Stimulated activated naive CD4-positive, alpha-beta T cell (primary cell): Measurements from ENCODE around the gene PLEKHN1.
A peak's percentile ranks its signal among the peaks of the same experiment; 100 is the strongest.
"Not testable (repeated sequence)": the region's sequence is repeated elsewhere in the genome, so short reads cannot be mapped to it uniquely, and the experiment has no call there.

ENCODE experiments used
- DNase-seq, 6 experiments: peaks; one replicate each; lab custom pipeline; 2025; lab: John Stamatoyannopoulos, UW

The PLEKHN1 gene

DNA sequence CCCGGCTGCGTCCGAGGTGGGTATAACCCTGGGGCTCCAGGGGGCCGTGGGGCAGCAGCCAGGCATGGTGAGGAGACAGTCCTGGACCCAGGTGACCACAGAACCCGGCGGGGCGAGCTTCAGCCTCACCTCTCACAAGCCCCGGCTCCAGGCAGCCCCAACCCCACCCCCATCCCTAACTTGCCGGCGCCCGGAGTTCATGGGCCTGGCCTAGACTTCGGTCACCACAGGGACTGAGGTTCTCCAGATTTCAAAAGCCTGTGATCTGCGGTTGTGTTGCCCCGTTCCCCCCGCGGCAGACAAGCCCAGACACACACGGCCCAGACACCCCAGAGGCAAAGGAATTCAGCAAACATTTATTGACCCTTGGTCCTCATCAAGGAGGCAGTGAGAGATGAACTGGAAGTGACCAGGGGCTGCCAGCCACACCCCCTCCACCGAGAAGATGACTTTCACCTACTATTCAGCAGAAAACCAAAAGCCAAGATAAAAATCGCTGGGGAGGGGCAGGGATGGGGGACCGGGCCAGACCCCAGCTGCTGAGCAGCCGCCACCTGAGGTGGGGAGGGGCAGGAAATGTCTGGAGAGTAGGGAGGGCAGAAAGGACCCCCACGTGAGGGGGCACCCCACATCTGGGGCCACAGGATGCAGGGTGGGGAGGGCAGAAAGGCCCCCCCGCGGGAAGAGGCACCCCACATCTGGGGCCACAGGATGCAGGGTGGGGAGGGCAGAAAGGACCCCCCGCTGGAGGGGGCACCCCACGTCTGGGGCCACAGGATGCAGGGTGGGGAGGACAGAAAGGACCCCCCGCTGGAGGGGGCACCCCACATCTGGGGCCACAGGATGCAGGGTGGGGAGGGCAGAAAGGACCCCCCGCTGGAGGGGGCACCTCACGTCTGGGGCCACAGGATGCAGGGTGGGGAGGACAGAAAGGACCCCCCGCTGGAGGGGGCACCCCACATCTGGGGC, 29.7 kb downstream of the PLEKHN1 start:
- DNase-seq = no peak

GRCh38 chr1:996851-997712, 30.8 kb downstream of the PLEKHN1 start:
- no peak for DNase-seq

DNA sequence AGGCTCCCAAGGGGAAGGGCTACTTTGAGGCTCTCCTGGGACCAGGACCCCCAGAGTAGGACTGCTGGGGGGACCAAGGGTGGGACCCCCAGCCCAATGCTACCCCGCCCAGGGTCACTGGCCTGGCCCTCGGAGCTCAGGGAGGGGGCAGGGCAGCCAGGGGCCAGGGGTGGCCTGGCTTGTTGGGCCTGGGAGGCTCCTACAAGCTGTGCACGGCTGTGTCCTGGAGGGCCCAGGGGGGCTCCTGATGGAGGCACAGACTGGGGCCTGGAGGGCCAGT, 31.4 kb downstream of the PLEKHN1 start:
- no peak for DNase-seq

DNA sequence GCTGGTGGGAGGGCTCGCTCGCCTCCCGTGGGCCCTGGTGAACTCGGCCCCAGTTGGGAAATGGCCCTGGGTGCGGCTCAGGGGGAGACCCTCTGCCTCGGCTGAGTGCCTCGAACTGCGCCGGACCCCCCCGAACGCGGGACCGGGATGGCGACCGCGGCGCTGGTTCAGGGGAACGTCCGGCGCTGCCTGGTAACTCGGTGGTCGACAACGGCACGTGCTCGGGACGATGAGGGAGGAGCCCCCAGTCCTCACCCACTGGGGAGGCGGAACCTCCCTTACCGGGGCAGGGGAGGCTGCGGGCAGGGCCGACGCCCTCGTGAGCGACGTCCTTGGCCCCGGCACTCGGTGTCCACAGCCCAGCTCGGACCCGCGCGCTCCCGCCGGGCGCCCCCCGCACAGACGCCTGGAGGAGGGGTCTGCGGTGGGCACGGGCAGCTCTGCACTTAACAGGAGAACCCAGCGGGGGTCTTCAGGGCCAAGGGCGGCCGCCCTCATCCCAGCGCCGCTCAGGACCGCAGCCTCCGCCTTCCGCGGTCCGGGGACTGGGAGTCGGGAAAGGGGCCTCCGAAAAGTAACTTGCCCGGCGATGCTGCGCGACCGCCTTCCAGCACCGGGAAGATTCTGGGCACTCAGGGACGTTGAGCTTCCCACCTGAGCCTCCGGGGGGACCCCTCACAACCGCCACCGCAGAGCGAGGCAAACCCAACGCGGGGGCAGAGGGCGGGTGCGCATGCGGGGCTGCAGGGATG, 31.9 kb downstream of the PLEKHN1 start:
- no peak for DNase-seq

DNA sequence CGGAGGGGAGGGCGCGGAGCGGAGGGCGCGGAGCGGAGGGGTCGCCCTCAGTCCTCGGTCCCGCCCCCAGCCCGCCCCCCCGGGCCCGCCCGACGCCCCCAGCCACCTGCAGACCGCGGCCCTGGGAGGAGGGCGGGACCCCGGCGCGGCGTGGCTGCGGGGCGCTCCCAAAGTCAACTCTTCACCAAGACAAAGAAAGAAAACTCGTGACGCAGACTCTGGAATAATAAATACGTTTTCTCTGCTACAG, 32.4 kb downstream of the PLEKHN1 start:
- DNase-seq = peak in 1 of 6 experiments; percentile 30

- DNase-seq = peak in 4 of 6 experiments; percentile 10 to 54 (median 47)
Measured at GRCh38 chr1:998995-999724, 32.9 kb downstream of the PLEKHN1 start.

DNA sequence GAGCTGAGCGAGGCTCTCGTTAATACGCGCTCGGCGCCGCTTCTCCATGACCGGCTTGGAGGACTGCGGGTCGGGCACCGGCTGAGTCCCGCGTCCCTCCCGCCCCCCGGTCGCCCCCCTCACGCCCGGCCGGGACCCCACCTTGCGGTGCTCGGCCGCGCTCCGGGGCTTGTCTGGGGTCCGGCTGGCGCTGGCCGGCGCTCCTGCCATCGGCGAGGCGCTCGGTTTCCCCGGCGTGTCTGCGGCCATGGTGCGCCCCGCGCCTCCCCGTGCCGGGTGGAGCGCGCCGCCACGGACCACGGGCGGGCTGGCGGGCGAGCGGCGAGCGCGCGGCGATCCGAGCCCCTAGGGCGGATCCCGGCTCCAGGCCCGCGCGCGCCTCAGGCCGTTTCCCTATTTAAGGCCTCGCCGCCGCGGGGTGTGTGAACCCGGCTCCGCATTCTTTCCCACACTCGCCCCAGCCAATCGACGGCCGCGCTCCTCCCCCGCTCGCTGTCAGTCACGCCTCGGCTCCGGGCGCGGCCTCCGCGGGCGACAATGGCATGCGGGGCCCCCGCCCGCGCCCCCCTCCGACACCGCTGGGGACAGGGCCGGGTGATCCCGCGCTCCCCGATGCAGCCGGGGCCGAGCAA, 33.6 kb downstream of the PLEKHN1 start, which contains the start of gene HES4:
Gene HES4 (minus strand): TSS at position 373 of the 632 bp plus-strand sequence. CDS start 124 bp downstream, at position 249.
- peak in 5 of 6 experiments; percentile 53 to 62 (median 56) for DNase-seq

DNA sequence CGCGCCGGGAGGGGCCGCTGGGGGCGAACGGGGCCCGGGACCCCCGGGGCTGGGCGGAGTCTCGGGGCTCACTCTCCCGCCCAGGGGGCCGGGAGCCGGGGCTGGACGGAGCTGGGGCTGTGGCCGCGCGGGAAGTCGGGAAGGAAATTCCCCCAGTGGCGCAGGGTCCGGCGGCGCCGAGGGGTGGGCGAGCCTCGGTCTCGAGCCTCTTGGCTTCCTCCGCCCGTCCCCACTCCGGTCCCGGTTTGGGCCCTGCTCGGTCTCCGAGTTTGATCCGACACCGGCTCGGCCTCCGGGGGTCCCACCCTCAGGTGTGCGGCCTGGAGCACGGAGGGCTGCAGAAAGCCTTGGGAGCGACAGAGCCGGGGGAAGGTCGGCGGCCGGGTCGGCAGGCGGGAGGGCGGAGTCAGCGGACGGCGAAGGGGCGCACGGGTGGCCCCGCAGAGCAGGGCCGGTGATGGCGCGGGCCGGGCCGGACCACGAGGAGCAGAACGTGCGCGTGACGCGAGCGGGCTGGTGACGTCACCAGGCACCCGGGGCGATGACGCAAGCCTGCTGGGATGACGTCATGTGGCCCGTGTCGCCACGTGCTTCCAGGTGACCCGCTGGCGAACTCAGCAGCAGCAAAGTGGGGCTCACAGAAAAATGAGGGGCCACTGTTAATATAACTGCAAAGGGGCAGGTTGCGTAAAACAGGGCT, 34.2 kb downstream of the PLEKHN1 start:
- peak; percentile 60 to 77 (median 69) for DNase-seq

DNA sequence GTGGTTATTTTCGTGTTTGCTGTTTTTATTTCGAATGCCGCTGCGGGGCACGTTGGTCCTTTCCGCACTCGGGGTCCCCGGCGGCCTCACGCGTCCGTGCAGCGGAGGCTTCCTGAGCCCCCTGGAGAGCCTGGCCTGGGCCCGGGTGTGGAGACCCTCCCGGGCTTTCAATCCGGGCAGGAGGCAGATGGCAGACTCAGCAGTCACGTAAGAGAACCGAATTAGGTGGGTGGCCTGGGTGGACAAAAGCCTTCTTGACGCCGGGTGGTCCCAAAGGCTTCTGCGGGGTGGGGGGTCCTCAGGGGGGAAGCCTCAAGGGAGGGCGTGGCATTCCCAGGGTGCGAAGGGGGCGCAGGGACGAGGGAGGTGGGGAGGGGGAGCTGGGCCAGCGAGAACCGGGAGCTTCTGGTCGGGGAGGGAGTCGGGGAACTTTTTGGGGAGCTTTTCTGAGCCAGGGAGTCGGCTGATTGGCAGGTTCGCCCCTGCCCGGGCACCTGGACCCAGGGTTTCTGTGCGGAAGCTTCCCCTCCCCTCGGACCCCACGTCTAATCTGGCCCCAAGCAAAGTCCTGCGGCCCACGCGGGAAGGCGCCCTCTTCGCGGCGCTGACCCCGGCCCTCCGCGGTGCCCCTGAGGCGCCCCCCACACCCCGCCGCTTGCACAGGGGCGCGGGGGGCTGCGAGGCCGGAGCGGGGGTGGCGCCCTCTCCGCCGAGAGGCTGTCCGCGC, 34.9 kb downstream of the PLEKHN1 start:
- peak in 2 of 6 experiments; percentile 49 to 54 for DNase-seq

GRCh38 chr1:1003618-1004419, 37.5 kb downstream of the PLEKHN1 start:
- DNase-seq = no peak

GRCh38 chr1:1004420-1004779, 38.1 kb downstream of the PLEKHN1 start:
- no peak for DNase-seq

GRCh38 chr1:1004780-1005697, 38.8 kb downstream of the PLEKHN1 start:
- no peak for DNase-seq

GRCh38 chr1:1005774-1006304, 39.6 kb downstream of the PLEKHN1 start:
- DNase-seq = no peak

DNA sequence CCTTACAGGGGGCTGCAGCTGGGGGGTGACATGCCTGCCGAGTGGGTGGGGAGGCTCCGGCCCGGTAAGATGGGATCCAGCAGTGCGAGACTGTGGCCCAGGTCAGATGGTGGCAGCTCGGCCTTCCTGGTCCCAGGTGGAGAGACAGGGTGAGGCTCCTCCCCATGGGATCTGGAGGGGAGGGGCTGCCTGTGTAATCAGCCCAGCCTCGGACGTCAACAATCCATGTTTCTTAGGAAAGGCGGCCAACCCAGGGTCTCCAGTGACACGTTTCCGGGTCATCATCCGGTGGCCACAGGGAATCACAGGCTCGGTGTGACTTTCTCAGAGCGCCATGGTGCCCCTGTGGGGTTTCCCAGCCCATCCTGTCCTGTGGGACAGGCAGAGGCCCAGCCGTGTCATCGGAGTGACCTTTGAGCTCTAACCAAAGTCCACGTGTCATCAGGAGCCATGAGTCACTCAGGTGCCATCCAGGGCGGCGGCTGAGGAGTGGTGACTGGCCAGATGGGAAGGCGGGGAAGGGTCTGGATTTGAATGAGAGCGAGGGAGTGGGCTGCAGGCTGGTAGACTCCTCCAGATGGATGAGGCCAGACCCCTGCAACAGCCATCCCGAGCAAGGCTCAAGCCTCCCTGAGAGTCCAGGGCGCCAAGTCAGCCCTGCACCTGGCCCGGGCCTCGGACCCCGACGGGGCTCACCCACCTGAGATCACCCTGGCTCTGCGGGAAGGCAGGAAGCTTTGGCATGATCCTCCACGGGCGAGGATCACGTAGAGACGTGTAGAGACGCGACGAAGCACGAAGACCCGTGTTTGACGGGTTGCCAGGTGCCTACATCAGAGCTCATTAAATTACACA, 40.2 kb downstream of the PLEKHN1 start:
- no peak for DNase-seq

DNA sequence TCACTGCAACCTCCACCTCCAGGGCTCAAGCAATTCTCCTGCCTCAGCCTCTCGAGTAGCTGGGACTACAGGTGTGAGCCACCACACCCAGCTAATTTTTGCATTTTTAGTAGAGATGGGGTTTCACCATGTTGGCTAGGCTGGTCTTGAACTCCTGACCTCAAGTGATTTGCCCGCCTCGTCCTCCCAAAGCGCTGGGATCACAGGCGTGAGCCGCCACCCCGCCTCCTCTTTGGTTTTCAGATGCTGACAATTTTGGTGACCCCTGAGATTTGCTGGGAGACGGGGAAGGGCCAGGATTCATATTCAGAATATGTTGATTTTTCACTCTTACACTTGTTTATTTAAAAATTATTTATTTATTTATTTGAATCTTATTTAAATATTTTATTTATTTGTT, 43.8 kb downstream of the PLEKHN1 start:
- DNase-seq = not testable (repeated sequence)

GRCh38 chr1:1011396-1011949, 45.2 kb downstream of the PLEKHN1 start:
- DNase-seq = no peak
